ENCODE results near the gene SCN1A. TPM values are rescaled to one million over a fixed set of nuclear protein-coding genes. Genes with fewer than 3 reads are reported as not detected.
A peak's percentile ranks its signal among the peaks of the same experiment; 100 is the strongest.

The SCN1A gene
- total and polyA plus RNA-seq, 2 of the 4 experiments (the other 2 are of a cell fraction) = under 0.01 TPM; not detected in 1

DNA sequence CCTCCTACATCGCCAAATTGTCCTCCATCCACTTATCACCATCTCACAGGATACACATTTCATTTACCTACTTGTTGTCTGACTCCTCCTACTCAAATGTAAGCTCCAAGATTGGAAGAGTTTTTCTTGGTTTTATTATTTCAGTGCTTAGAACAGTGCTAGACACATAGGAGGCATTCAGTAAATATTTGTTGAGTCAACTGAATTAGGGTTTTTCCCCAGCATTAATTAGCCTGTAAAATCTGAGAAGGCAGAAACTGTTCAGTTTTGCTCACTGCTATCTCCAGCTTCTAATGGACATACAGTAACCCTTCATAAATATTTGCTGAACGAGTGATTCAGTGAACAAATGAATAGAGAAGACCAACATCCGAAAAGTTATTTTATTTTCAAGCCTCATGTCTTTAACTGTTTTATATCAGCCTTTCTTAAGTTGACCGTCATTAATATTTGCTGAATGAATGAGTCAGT is 175.0 kb downstream of the SCN1A start:
- no CpG with 5 or more reads among the region's 4 CpGs for WGBS, 2 experiments (ENCODE audit: extremely low coverage in 2 of 2, insufficient read length in 1 of 2)
- no peak overlapping the region for H2BK20ac ChIP-seq (ENCODE audit: low read depth, low read length)
- intact Hi-C loops (cut with micrococcal nuclease) (loop anchor here (5.0 kb wide), 1 partner anchor 470 kb away; no protein-coding TSS in a partner anchor), in situ Hi-C loops (cut with MboI; ENCODE audit: low sequenced_read_pairs) (loop anchor here (25.0 kb wide), 1 partner anchor 460 kb away; no protein-coding TSS in a partner anchor), dilution Hi-C loops (cut with HindIII; ENCODE audit: low sequenced_read_pairs, unreplicated experiment) (no loop called here)
- H2BK15ac ChIP-seq (ENCODE audit: low read depth, low read length) = no peak overlapping the region
- no peak overlapping the region for H2BK120ac ChIP-seq (ENCODE audit: low read depth, low read length)
- ATAC-seq (ENCODE audit: low read depth) (no peak), DNase-seq (peak; percentile 3)
- H3K9ac ChIP-seq (ENCODE audit: low read depth, low read length) = peak overlapping the region; percentile 84
- CTCF ChIA-PET = interaction anchor here (0.6 kb wide), 1 partner anchor 614 kb away, joined by 3 read pairs; no protein-coding TSS in a partner anchor
- H3K9me1 ChIP-seq (ENCODE audit: insufficient read depth, low read length) = peaks cover 5% of the 10 kb centered on the region
- peak overlapping the region; percentile 87 for H3K4me2 ChIP-seq (ENCODE audit: low read depth, low read length)
- H4K20me1 ChIP-seq (ENCODE audit: insufficient read depth, low read length) = peaks cover 3% of the 10 kb centered on the region
- H2AFZ ChIP-seq (replicated peaks; ENCODE audit: low read length, poor library complexity) = no peak overlapping the region
- BruUV-seq (replicated peaks) = no TSS peak
- no peaks in the 10 kb centered on the region for H3K4me1 ChIP-seq (ENCODE audit: control insufficient read depth, insufficient read depth, low read length)
- H3K56ac ChIP-seq (ENCODE audit: extremely low read depth, insufficient read depth, low read length) = peak overlapping the region; percentile 62; the same call in 1 of the 2 replicates
- no peak overlapping the region for H4K5ac ChIP-seq (ENCODE audit: low read depth, low read length)
- 0 out of 2 replicates have a peak overlapping the region, but pooled peaks have one; percentile 31 for H3K23ac ChIP-seq (ENCODE audit: low read depth, low read length)
- H3K9me3 ChIP-seq (ENCODE audit: control insufficient read depth, insufficient read depth, low read length) = no peaks in the 10 kb centered on the region
- no peak overlapping the region for H3K4ac ChIP-seq (ENCODE audit: low read depth, low read length)
- no peak overlapping the region for H2AK5ac ChIP-seq (ENCODE audit: low read depth, low read length)
- H3K18ac ChIP-seq (ENCODE audit: low read depth, low read length) = no peak overlapping the region
- peaks cover 1% of the 10 kb centered on the region; the same call in 1 of the 2 replicates for H3K36me3 ChIP-seq (ENCODE audit: control insufficient read depth, insufficient read depth, low read length)
- POLR2A ChIA-PET (ENCODE audit: unreplicated experiment) = no interaction called here
- no peak overlapping the region for H3K14ac ChIP-seq (replicated peaks; ENCODE audit: low read depth, low read length)
- no peaks in the 10 kb centered on the region for H3K27me3 ChIP-seq (ENCODE audit: control insufficient read depth, insufficient read depth, low read length)
- H2AK9ac ChIP-seq (replicated peaks; ENCODE audit: low read depth, low read length, poor library complexity) = no peak overlapping the region
- H4K91ac ChIP-seq (ENCODE audit: insufficient read depth, low read depth, low read length) = no peak overlapping the region
- H4K8ac ChIP-seq (ENCODE audit: low read depth in 2 of 2, low read length in 2 of 2) = no peak overlapping the region
- H2BK5ac ChIP-seq (ENCODE audit: low read depth, low read length, poor library complexity, severe bottlenecking) = peak overlapping the region; percentile 14
- peak overlapping the region; percentile 45; the same call in 1 of the 2 replicates for H3K27ac ChIP-seq (ENCODE audit: insufficient read depth, low read length)
- H3K4me3 ChIP-seq (ENCODE audit: insufficient read depth, low read depth, low read length) = peak overlapping the region; percentile 64
- TF ChIP-seq, protein P1, sequence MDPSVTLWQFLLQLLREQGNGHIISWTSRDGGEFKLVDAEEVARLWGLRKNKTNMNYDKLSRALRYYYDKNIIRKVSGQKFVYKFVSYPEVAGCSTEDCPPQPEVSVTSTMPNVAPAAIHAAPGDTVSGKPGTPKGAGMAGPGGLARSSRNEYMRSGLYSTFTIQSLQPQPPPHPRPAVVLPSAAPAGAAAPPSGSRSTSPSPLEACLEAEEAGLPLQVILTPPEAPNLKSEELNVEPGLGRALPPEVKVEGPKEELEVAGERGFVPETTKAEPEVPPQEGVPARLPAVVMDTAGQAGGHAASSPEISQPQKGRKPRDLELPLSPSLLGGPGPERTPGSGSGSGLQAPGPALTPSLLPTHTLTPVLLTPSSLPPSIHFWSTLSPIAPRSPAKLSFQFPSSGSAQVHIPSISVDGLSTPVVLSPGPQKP (IDR thresholded peaks at IDR 0.05; ENCODE audit: borderline replicate concordance, low read depth, low read length) = no peak
- peaks cover 18 to 28% of the 10 kb centered on the region in 2 experiments for H3K79me1 ChIP-seq (ENCODE audit: low read depth in 1 of 2, low read length in 2 of 2)
